NCI-H510A treated with DMSO at 0.1 percent for 48 hours (cell line): ENCODE results near the gene CTBP1.
"Not testable (repeated sequence)": the region's sequence is repeated elsewhere in the genome, so short reads cannot be mapped to it uniquely, and the experiment has no call there.

Source experiments
- DNase-seq: peaks from one replicate; lab custom pipeline; 2025; lab: John Stamatoyannopoulos, UW

The CTBP1 gene

GRCh38 chr4:1237981-1238675 lies 10.8 kb downstream of the CTBP1 start:
- no peak for DNase-seq

GRCh38 chr4:1237261-1237660 lies 11.7 kb downstream of the CTBP1 start:
- not testable (repeated sequence) for DNase-seq

- not testable (repeated sequence) for DNase-seq
These were observed 12.1 kb downstream of the CTBP1 start for GRCh38 chr4:1236836-1237235.

- no peak for DNase-seq
These were observed 12.8 kb downstream of the CTBP1 start for GRCh38 chr4:1236103-1236641.

- no peak for DNase-seq
These were observed 13.4 kb downstream of the CTBP1 start for GRCh38 chr4:1235381-1236102.

GRCh38 chr4:1234811-1235292 lies 14.1 kb downstream of the CTBP1 start:
- no peak for DNase-seq

- no peak for DNase-seq
These were observed 14.6 kb downstream of the CTBP1 start for GRCh38 chr4:1234309-1234695.

- DNase-seq, result no peak
These were observed 15.2 kb downstream of the CTBP1 start for GRCh38 chr4:1233641-1234308.

- DNase-seq, result no peak
These were observed 16.0 kb downstream of the CTBP1 start for GRCh38 chr4:1232661-1233621.

GRCh38 chr4:1231637-1232360 lies 17.1 kb downstream of the CTBP1 start:
- no peak for DNase-seq

GRCh38 chr4:1230971-1231636 lies 17.8 kb downstream of the CTBP1 start:
- DNase-seq, result no peak

- DNase-seq, result no peak
These were observed 18.6 kb downstream of the CTBP1 start for GRCh38 chr4:1230316-1230715.

- DNase-seq, result no peak
These were observed 19.6 kb downstream of the CTBP1 start for GRCh38 chr4:1229117-1229849.

- DNase-seq, result no peak
These were observed 21.1 kb downstream of the CTBP1 start for GRCh38 chr4:1227816-1228215.

GRCh38 chr4:1226598-1226997 lies 22.3 kb downstream of the CTBP1 start:
- no peak for DNase-seq

GRCh38 chr4:1226144-1226481 lies 22.8 kb downstream of the CTBP1 start:
- DNase-seq, result no peak

GRCh38 chr4:1225272-1226143 lies 23.4 kb downstream of the CTBP1 start:
- no peak for DNase-seq
